DND-41 (cell line): ENCODE data around the gene STAG3.
"Not testable (repeated sequence)": the region's sequence is repeated elsewhere in the genome, so short reads cannot be mapped to it uniquely, and the experiment has no call there.

Experiments used
- CTCF ChIP-seq: IDR thresholded peaks from 2 replicates; pipeline ENCODE4 v1.5.1; 2012; ENCODE audit warnings: borderline replicate concordance, low read length, moderate library complexity, mild to moderate bottlenecking; ENCODE audit not compliant: poor library complexity, severe bottlenecking; ENCODE audit errors: extremely low read depth
- EZH2 ChIP-seq: IDR thresholded peaks from 3 replicates; pipeline ENCODE4 v1.6.1; 2012; ENCODE audit warnings: borderline replicate concordance, low read depth, mild to moderate bottlenecking, moderate library complexity, low read length, inconsistent platforms; ENCODE audit not compliant: severe bottlenecking

GRCh38 chr7:100182616-100183015 is 4.9 kb downstream of the STAG3 start:
- not testable (repeated sequence) for TF ChIP-seq CTCF, EZH2
